Mammary epithelial cell (primary cell): Measurements from ENCODE around the gene RAET1E.

Source experiments
- CTCF ChIP-seq, 2 donors: IDR thresholded peaks in 1 of 2; conservative IDR thresholded peaks in 1 of 2; 2 replicates each; pipeline ENCODE4 v1.5.1; 2011 to 2012; ENCODE audit warnings: inconsistent platforms in 2 of 2, low read length in 2 of 2, mild to moderate bottlenecking in 2 of 2, control low read depth in 1 of 2, low read depth in 1 of 2; ENCODE audit not compliant: insufficient read depth in 1 of 2; ENCODE audit errors: extremely low read depth in 1 of 2
- EZH2 ChIP-seq: IDR thresholded peaks from 2 replicates; pipeline ENCODE4 v1.6.1; 2012; ENCODE audit warnings: low read length, inconsistent platforms, borderline replicate concordance

- TF ChIP-seq CTCF (conservative IDR thresholded peaks at IDR 0.05 in 1 of 2, IDR thresholded peaks at IDR 0.05 in 1 of 2; ENCODE audit: extremely low read depth in 1 of 2, insufficient read depth in 1 of 2, low read depth in 1 of 2, low read length in 2 of 2) (no peak), EZH2 (no peak)
Measured at GRCh38 chr6:149904661-149905370, 6.9 kb upstream of the RAET1E start.
